CD4-positive, alpha-beta T cell treated with Interleukin-15 for 1 hour (primary cell): ENCODE data around the gene TEX26.

Source experiments
- DNase-seq: peaks from one replicate; pipeline ENCODE4 v3.0.0-alpha.2; 2020

TEX26 gene

GRCh38 chr13:30932481-30933353 is at the start of gene TEX26:
TEX26 (plus strand) TSS chr13:30932656; CDS start chr13:30932716, 60 bp downstream.
- DNase-seq = no peak

- no peak for DNase-seq
Measured at GRCh38 chr13:30882996-30883766, 49.3 kb upstream of the TEX26 start.

GRCh38 chr13:30884543-30884942 is 47.9 kb upstream of the TEX26 start:
- DNase-seq = no peak

- no peak for DNase-seq
Measured at GRCh38 chr13:30889196-30889690, 43.2 kb upstream of the TEX26 start.

GRCh38 chr13:30892966-30893365 is 39.5 kb upstream of the TEX26 start:
- no peak for DNase-seq

GRCh38 chr13:30895773-30896172 is 36.7 kb upstream of the TEX26 start:
- no peak for DNase-seq

- DNase-seq = no peak
Measured at GRCh38 chr13:30898070-30898469, 34.4 kb upstream of the TEX26 start.

GRCh38 chr13:30898678-30899241 is 33.7 kb upstream of the TEX26 start:
- no peak for DNase-seq

GRCh38 chr13:30900436-30900835 is 32.0 kb upstream of the TEX26 start:
- no peak for DNase-seq

- DNase-seq = no peak
Measured at GRCh38 chr13:30900952-30901749, 31.3 kb upstream of the TEX26 start.

- no peak for DNase-seq
Measured at GRCh38 chr13:30904043-30904442, 28.4 kb upstream of the TEX26 start.

- DNase-seq = no peak
Measured at GRCh38 chr13:30905932-30906383, 26.5 kb upstream of the TEX26 start, which contains the start of gene MEDAG. MEDAG (plus strand) TSS chr13:30906271; CDS start chr13:30906516, 245 bp downstream.

GRCh38 chr13:30906411-30907051 is 25.9 kb upstream of the TEX26 start:
- no peak for DNase-seq

- no peak for DNase-seq
Measured at GRCh38 chr13:30907121-30907861, 25.2 kb upstream of the TEX26 start.

GRCh38 chr13:30908416-30908980 is 24.0 kb upstream of the TEX26 start:
- DNase-seq = no peak

GRCh38 chr13:30910676-30911075 is 21.8 kb upstream of the TEX26 start:
- DNase-seq = no peak

GRCh38 chr13:30915691-30916541 is 16.5 kb upstream of the TEX26 start:
- DNase-seq = no peak

GRCh38 chr13:30916991-30917390 is 15.5 kb upstream of the TEX26 start:
- DNase-seq = no peak

- DNase-seq = no peak
Measured at GRCh38 chr13:30918662-30919405, 13.6 kb upstream of the TEX26 start.
